NCI-H526 treated with DMSO at 0.1 percent for 48 hours (cell line): ENCODE data around the gene TM4SF18.

Experiments used
- DNase-seq: peaks from one replicate; lab custom pipeline; 2025; lab: John Stamatoyannopoulos, UW

The TM4SF18 gene

DNA sequence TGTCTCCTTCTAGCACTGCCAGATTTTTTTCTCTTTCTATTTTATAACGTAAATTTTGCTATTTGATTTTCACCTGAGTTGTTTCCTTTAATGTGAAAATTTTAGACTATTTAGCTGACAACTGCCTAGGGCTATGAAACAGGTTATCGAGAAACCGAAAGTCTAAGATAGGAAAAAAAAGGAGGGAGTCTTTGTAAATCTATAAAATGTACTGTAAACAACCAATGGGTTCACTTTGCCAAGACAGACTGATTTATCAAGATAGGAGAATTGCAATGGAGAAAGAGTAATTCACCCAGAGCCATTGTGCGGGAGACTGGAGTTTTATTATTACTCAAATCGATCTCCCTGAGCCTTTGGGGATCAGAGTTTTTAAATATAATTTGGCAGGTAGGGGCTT, 50.0 kb downstream of the TM4SF18 start:
- no peak for DNase-seq

DNA sequence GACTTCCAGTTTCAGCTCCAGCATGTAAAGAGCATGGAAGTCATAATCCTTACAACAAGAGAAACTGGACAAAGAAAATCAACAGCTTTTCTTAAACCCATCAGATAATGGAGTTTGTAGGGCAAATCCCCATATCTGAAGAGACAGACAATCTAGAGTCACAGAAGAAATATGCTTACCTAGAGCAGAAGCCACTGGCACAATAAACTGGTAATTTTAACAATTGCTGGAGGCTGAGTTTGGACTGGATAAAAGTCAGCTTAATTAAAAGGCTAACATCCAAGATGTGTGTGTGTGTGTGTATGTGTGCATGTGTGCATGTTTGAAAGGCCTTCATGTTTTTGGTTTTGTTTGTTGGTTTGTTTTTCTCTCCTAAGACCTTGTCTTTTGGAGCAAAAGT, 50.6 kb downstream of the TM4SF18 start:
- DNase-seq, result no peak

- no peak for DNase-seq
Observed at GRCh38 chr3:149282322-149282721, 51.1 kb downstream of the TM4SF18 start.

DNA sequence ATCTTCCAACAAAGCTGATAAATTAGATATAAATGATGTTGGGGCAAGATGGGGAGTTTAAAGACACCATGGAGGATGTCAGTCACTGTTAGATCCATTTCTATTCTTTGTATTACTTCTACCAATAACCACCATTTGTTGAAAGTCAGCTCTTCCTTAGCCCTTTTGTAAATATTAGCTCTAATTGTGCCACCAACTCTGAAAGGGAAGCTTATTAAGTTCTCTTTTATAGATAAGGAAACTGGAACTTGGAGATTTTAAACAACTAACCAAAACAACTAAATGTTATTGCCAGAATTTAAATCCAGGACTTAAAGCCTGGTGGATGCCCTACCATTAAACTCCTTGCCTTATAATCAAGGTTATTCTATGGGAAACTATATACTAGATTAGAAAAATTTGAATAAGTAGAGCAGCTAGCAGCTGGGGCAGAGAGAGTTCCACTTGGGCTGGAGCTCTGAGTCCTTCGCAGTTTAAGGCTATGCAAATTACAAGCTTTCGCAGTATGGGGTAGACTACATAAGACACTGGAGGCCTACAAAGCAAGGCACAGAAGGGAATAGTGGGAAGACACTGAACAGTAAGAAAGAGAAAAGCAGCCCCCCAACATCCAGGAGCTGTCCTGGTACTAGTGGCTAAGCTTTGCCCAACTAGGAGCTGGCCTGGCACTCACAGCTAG, 52.6 kb downstream of the TM4SF18 start:
- peak; percentile 18 for DNase-seq

GRCh38 chr3:149278911-149279310, 54.5 kb downstream of the TM4SF18 start:
- DNase-seq, result no peak

GRCh38 chr3:149277331-149277813, 56.1 kb downstream of the TM4SF18 start:
- peak; percentile 82 for DNase-seq

- DNase-seq, result no peak
Observed at GRCh38 chr3:149276619-149277018, 56.8 kb downstream of the TM4SF18 start.

- DNase-seq, result no peak
Observed at GRCh38 chr3:149274220-149274619, 59.2 kb downstream of the TM4SF18 start.

DNA sequence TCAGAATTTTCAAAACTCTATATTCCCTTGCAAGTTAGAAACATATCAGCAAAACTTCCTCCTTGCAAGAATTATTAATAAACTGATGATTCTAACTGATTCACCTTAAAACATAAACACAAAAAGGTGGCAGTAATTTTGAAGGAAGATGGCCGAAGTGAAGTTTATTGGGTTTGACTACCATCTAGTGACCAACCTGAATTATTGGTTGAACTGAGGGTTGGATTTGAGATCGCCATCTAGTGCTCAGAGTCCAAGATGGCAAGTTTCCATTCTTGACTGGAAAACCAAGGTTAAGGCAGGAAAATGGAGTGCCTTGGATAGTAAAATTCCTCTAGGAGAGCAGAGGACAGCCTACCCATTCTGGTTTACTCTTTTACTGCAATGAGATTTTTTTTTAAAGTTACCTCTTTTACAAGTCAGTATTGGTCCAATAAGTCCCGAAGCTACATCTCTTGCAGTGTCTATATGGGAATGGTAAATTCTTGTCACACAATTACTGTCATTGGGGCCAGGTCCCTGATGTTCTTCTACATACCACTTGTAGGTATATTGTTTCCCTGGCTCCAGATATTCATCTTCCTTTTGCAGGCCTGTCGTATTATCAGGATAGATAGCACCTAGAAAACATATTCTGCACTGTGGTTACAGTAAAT, 60.2 kb downstream of the TM4SF18 start:
- DNase-seq, result peak; percentile 83

DNA sequence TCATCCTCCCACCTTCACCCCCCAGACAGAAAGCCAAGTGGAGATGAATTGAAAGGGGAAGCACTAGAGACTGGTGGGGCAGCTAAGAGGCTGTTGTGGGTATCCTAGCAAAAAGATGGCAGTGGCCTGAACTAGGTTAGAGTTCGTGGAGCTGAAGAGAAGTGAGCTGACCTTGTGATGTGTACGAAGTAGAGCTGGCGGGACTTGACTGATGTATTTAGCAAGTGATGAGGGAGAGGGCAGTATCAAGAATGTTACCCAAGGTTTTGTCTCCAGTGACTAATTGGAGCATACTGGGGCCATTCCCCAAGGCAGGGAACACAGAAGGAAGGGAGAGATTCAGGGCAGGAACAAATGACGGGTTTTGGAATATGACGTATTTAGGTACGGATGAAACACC, 61.8 kb downstream of the TM4SF18 start:
- DNase-seq, result no peak

DNA sequence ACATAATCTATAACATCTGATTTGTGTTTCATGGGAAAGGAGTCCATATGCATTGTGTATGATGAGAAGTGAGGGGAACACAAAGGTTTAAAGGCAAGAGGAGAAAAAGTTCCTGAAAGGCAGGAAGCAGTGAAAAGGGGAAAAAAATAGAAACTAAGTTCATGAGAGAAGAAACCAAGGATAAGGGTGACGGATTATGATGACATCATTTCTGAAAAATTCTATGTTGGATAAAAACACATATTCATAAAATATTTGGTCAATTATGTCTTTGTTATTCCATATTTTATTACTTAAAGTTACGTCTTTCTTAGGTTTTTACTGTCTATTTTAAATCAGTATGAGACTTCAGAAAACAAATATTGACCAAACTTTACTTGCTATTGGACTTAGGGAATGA, 63.3 kb downstream of the TM4SF18 start:
- DNase-seq, result no peak

DNA sequence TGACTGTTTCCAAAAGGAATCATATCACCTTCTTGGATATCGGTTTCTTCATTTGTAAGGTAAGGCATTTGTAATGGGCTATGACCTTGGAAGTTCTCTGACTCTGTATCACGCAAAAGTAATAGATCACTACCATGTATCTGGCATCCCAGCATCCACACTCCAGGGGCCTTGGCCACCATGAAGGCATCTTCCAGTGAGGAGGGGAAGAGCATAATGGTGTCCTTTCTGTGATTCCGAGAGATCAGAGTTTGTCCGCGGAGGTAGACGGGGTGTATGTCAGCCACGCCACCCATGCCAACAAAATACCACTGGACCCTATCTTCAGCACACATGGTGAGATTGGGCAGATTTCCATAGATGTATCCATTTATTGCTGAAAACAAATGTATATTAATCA, 63.7 kb downstream of the TM4SF18 start:
- DNase-seq, result no peak
